Suppressor macrophage treated with lipopolysaccharide for 4 hours (primary cell): Measurements from ENCODE around the gene MORF4L1.
"Not testable (repeated sequence)": the region's sequence is repeated elsewhere in the genome, so short reads cannot be mapped to it uniquely, and the experiment has no call there.

Experiments
- DNase-seq: peaks from one replicate; pipeline ENCODE4 v3.0.0-alpha.2; 2020

MORF4L1 gene

DNA sequence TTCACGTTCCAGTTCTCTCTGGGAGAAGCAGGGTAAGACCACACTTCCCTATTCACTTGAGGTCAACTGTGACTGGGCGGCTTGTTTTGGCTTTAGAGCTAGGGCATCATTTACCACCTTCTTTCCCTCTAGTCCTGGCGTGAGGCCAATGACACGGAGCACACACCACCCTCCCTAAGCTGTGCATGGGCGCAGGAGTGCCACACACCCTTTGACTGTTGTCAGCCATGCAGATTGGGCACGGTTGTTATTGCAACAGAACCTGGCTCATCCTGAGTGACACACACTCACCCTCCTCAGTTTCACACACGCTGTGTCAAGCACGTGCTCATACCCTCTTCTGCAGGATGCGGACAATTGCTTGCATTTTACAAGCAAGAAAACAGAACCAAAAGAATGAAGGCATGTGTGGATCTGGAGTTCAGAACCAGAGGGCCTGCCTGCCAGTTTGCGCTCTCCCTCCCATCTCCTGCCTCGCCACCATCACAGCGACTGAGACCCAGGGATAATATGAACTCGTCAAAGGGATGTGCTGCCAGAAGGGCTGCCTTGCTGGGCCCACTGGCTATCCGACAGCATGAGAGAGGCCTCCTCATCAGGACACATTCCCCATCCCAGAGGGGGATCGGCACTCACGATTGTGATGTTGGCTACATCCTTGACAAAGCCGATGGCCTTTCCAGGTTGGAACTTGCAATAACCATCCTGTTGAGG, 54.5 kb downstream of the MORF4L1 start:
- DNase-seq = peak; percentile 85

DNA sequence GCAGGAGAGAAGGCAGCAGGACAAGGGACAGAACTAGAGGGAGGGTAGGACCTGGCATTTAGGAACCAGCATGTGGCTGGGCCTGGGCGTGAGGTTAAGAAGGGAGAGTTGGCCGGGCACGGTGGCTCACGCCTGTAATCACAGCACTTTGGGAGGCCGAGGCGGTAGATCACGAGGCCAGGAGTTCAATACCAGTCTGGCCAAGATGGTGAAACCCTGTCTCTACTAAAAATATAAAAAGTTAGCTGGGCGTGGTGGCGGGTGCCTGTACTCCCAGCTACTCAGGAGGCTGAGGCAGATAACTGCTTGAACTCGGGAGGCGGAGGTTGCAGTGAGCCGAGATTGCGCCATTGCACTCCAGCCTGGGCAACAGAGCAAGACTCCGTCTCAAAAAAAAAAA, 55.5 kb downstream of the MORF4L1 start:
- DNase-seq = not testable (repeated sequence)

DNA sequence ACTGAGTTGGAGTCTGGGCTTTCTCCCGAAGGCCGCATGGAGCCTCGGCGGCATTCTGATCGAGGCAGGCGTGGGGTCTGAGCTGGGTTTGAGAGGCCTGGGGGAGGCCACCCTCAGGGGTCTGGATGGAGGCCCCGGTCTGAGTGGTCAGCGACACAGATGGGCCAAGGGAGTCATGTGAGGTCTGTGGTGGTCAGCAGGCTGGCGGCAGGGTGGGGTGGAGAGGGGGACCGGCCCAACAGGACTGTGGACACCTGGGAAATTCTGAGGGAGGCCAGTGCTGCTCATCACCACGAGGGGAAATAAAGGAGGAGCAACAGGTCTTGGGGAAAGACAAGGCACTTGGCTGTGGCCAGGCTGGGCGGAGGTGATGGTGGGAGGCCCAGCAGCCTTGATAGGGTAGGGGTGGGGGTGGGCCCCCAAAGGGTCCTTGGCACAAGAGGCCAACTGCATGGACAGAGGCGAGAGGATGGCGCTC, 56.0 kb downstream of the MORF4L1 start:
- no peak for DNase-seq

DNA sequence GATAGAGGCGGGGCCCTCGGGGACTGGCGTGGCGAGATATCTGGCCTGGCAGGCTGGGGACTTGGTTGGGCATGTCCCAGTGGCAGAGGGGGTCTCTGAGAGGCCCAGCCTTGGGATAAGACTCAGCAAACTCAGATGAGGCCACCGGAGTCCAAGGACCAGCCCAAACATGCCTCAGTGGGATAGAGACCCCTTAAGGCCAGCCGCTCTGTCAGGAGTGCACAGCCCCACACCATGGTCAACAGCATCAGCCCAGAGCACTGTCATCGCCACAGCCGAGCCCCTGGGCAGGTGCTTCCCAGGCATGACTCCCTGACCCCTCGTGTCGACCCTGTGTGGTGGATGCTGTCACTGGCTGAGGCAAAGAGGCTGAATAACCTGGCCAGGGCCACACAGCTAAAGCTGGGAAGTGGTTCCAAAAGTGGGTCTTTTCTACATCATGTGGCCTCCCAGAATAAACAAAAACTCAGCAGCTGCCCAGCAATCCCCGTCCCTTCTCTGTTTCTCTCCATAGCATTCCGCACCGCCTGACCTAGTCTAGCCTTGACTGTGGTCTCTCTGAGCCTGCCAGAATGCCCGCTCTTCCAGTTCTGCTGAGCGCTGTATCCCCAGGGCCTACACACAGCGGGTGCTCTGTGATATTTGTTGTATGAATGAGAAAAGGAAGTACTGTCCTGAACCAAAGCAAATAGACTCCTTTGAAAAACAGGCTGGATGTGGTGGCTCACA, 57.0 kb downstream of the MORF4L1 start:
- DNase-seq = no peak

DNA sequence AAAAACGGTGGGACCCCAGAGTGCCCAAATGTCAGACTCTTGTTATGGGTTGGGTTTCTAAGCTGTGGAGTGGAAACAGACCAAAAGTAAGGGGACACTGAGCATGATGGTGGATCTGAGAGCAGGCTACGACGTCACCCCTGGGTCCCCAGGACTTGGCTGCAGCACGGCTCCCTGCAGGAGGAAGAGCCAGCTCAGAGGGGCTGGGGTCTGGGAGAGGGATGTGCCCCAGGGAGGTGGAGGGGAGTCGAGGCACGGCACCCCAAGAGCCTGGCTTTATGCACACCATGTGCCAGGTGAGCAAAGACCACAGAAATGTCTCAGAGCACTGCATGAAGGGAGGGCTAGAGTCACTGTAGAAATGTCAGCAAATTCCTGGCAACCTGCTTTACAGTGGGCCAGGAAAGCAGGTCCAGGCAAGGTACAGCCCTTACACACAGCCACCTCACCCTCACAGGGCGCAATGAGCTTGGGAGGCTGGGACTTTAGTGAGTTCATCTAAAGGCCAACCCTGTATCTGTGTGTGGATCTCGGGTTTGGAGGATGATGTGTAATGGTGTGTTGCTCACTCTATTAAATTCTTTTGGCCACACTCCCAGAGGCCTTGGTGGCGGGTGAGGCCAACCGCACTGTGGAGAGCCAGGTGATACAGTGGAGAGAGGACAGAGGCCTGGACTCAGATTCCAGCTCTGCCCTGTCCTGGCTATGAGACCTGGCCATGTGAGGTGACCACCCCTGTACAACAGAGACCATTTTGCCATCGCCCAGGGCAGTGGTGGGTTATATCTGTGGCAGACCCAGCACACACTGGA, 58.1 kb downstream of the MORF4L1 start:
- no peak for DNase-seq

DNA sequence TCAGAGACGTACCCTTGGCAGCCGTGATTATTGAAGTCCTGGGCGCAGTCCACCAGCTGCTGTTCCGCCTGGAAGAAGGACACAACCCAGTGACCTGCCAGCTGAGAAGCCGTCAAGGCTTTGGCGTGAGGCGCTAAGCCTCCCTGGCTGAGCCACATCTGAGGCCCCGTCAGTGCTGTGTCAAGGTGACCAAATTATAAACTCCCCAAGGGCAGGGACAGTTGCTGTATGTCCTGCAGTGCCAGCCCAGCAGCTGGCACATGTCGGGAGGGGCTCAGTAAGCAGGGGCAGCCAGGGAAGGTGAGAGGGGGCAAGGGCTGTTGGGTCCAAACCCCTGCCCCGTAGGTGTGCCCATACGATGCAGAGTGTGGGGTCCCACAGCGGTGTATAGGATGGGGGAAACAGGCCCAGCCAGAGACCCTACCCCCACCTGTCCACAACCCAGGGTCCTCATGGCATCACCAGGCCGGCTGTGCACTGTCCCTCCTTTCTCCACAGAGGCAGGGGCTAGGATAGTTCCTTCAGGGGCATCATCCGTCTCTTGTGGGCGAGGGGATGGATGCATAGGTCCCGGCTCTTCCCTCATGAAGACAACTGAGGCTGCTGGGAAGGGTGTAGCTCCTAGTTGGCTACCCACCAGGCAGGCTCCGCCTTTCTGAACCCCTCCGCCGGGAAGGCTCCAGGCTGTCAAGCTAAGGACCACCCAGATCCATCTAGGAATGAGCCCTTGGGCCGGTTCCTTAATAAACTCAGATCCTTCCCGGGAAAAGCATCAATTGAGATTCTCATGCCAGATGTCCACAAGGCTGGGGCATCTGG, 59.0 kb downstream of the MORF4L1 start:
- DNase-seq = no peak

DNA sequence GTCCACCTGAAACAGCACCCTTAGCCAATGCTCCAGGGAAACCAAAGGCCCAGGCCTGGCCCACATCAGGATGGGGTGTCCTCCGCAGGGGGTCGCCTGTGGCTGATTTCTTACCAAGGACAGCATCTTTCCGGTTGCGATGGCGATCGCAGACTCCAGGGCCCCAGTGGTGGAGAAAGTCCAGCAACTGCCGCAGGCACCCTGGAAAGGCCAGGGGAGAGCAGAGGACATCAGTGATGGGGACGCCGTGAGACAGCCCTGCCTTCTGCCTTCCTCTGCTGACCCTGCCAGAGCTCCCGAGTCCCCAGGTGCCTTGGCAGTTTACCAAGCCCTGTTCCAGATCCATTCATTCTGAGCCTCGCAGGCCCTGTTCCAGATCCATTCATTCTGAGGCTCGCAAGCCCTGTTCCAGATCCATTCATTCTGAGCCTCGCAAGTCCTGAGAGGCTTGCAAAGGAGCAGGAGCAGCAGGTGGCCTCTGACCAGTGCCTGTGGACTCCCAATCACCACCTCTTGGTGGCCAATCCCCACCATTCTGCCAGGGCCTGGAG, 59.6 kb downstream of the MORF4L1 start:
- DNase-seq = no peak

DNA sequence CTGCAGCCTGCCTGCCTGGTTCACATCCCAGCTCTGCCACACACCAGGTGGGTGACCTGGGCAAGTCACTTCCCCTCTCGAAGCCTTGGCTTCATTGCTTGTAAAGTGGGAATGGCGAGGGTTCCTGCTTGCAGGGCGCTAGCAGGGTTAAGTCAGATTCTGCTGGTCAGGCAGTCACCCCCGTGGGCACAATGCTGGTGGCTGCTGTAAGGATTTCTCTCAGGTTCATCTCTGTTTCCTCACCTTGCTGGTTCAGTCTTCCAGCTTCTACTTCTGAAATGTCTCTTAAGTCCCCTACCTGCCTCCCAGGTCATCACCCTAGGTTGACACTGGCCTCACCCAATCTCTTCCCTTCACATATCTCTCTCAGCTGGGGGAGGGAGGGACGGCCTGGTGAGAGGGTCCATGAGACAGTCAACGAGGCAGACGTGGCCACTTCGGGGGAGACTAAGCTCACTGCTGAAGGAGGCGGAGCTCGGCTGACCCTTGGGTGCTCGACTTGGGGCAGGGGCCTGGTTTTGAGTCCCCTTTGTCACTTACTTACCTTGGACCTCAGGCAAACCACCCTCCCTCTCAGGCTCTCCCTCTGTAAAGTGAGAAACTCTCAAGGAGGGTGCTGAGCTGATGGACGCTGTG, 60.6 kb downstream of the MORF4L1 start:
- no peak for DNase-seq

DNA sequence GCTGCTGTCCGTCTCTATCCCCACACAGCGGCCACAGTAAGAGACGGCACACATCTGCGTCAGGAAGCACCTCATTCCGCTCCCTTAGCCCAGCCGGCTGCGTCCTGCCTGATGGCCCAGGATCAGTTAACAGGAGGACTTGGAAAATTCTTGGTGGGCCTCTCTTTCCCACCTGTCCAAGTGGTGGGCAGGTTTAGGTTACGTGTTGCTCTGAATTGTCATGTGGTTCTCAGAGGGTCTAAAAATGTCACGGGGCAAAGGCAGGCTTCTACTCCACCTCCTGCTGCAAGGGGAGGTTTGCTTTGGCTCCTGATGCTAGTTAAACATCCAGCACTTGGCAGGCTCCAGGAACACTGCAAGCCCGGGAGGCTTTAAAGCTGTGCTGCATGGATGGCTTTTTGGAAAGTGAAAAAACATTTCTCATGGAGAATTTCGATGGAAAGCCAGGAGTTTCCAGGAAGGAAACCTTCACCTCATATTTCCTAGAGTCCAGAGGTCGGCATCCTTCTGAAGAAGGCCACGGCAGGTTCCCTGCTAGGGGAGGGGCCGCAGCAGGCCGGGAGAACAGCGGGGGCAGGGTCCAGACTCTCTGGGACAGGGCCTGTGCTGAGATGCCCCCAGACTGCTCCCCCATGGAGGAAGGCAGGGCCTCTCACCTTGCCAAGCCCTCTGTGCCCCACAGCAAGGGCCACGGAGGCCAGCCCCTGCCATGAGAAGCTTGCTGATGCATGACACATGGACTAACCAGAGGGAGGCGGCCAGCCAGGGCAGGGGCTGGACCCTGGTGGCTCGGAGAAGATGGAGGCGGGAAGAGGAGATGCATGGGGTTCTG, 61.3 kb downstream of the MORF4L1 start:
- no peak for DNase-seq

DNA sequence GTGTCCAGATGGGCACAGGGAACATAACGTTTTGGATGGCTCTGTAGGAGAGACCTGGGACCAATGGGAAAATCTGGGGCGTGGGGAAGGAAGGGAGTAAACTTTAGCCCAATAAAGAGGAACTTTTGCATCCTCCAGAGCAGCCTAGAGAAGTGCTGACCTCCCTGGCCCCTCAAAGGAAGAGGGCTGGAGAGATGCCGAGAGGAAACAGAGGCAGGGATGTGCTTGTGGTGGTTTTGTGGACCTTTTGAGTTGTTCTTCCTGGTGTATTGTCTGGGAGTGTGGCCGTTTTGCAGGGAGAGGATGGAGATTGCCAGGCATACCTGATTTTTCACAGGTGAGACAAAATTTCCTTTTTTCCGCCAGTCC, 61.9 kb downstream of the MORF4L1 start:
- DNase-seq = no peak

DNA sequence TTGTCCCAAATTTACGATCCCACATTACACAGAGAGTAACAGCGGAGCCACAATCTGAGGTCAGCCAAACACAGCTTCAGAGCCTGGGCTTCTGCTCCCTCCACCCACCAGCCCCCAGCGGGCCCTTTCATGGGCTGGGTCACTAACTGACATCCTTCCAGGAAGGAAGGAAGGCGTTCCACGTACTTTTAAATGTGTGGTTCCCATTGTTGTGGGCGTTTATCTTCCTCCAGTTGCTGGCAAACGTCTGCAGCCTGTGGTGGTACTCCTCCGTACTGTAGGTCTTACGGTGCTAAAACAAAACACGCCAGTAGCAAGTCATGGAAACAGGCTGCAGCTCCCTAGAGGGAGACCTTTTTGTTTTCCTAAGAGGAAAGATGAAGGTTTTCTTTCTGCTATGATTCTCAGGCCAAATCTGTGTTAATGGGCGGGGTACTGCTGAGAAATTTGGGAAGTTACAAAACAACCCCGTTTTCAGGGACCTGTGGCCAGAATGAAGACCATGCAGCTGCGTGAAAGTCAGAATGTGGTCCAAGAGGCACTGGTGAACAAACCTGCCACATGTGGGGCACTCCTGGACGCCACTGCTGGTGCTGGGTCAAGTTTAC, 64.5 kb downstream of the MORF4L1 start:
- DNase-seq = peak; percentile 84

DNA sequence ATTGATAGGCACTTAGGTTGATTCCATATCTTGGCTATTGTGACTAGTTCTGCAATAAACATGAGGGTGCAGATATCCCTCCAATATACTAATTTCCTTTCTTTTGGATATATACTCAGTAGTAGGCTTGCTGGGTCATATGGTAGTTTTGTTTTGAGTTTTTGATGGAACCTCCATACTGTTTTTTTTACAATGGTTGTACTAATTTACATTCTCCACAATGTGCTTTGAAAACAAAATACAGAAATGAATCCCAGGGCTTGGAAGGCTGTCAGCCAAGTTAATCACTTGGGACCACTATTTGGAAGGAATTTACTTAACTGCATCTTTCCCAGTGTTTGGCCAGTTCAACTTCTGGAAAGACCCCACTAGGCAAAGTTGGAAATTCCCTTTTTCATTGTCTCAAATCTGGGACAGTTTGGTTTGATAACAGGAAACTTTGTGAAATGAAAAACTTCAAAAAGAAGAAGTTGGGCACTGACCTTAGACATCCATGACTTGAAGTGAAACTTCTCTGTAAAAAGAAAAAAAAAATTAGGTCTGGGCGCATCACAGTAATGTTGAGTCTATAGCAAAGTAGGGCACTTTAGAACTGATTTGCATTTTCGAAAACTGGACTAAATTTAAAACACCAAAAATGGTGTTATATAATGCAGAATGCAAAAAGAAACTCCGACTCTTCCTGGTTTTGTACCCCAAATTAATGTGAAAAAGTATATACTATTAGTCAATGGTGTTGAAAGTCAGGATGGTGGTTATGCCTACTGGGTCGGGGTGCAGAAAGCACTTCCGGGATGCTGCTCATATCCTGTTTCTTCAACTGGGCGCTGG, 66.2 kb downstream of the MORF4L1 start:
- DNase-seq = peak; percentile 92

DNA sequence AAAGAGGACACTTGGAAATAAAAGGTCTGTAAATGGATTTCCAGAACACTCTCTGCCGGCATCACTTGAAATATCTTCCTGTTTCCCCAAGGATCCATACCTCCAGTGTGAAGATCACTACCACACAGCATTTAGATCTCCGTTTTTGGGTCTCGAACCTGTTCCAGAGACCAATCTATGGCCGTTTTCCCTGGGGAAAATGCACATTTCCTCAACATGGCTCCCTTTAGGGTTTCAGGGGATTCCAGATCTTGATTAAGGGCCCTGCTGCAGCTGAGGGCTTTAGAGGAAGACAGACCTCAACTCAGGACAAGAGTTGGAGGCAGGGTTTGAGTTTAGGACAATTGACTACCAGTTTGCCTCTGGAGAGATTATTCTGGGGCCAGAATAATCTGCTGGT, 70.1 kb downstream of the MORF4L1 start:
- DNase-seq = no peak

DNA sequence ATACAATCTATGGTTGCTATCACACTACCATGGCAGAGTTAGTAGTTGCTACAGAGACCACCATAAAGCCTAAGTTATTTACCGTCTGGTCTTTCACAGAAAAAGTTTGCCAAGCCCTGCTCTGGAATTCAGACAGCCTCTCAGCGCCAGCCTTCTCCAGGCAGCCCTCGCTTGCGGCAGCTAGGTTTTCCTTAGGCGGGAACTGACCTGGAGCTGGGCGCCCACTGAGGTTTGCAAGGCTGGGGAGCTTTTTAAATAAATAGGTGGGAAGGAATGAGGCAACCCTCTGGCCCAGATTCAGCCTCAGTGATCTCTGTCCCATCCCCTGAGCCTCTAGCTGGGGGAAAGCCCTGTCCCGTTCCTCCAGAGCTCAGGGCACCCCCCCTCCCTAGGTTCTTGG, 71.0 kb downstream of the MORF4L1 start:
- no peak for DNase-seq

DNA sequence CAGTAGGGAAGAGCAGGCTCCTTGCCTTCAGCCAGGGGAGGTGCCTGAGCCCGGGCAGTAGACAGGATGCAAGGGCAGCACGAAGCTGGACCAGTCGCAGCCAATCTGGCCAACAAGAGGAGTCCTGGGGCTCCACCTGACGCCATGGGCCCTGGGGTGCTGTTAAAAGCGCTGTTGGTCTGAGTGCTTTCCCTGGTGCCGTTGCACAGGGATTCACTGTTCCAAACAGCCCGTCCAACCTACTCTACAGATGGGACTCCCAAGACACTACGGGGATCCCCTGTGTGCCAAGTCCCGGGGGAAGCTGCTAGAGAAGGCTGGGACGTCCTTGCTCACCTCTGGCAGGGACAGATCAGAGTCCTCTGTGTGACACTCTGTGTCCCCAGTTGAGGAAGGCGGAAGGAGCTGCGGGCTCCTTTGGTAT, 71.5 kb downstream of the MORF4L1 start:
- no peak for DNase-seq

DNA sequence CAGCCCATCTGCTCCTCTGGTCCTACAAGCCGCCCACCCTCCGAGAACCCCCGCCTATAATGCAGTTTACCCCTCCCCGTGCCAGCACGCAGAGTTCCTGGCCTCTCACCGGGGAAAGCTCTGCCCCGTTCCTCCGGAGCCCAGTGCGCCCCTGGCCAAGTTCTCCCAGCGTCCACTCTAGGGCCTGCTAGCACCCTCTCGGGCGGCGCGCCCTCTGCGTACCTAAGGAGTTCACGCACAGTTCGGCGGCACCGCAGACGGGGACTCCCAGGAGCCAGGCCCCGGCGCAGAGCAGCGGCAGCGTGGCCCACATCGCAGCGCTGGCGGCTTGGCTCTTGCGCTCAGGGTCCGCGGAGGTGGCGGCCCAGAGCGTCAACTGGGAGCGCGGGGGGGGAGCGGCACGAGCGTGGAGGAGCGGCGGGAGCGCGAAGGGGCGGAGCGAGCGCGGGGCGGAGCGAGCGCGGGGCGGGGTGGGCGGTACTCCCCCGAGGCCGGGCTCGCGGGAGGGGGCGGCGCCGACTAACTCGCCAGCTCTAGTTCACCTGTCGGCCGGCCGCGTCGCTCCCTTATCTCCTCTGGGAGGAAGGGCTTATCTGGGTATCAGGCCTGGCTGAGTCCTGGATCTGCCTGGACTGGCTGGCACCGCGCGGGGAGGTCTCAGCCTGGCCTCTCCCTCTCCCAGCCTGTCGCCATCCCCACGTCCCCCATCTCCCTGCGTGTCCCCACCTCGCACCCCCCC, 72.1 kb downstream of the MORF4L1 start, which contains the start of gene CTSH:
Gene CTSH, minus strand, starts transcription at position 378 of the 739 bp plus-strand sequence. Its CDS starts 65 bp downstream, at position 313.
- DNase-seq = peak; percentile 84

DNA sequence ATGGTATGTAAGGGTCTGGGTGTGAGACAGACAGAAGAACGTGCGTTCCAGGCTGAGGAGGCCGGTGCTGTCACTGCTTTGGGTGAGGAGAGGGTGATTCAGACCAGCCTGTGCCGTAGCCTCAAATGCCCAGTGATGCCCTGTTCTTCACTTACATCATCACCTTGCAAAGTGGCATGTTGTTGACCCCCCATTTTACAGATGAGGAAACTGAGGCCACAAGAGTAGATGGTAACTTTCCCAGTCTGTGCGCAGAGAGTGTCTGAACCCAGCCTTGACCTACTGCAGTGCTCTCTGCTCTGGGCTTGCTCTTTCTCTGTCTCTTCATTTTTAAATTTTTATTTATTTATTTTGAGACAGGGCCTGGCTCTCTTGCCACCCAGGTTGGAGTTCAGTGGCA, 73.8 kb downstream of the MORF4L1 start:
- DNase-seq = no peak

DNA sequence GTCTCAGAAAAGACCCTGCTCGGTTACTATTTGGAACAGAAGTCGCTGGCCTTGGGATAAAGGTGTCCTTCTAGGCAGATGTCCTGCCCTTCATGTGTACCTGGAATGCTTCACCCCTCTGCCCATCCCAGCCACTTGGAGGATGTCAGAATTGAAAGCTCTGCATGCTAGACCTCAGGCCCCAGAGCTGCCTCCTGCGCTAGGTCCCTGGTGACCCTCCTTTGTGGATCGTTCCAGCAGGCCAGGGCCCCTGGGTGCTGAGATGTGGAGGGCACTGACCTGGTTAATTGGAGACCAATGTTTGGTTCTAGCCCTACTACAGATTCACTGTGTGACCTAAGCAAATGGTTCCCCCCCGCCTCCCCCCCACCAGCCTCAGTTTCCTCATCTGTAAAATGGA, 74.8 kb downstream of the MORF4L1 start:
- no peak for DNase-seq
